ENCODE data around the gene SNX21.

GRCh38 chr20:45792317-45793118 lies 41.1 kb upstream of the SNX21 start:
- TF ChIP-seq CTCF (conservative IDR thresholded peaks at IDR 0.05): no peak
- TF ChIP-seq EZH2 (IDR thresholded peaks at IDR 0.05; ENCODE audit: low read depth): no peak

Data from PC-9 (cell line).